Vagina (tissue), 2 donors: Measurements from ENCODE around the gene UBE2R2. TPM values are rescaled to one million over a fixed set of nuclear protein-coding genes. Genes with fewer than 3 reads are reported as not detected.

ENCODE experiments used
- DNase-seq, 2 donors: peaks; one replicate each; pipeline ENCODE4 v3.0.0-alpha.2; 2017; ENCODE audit errors: extremely low spot score in 2 of 2
- H3K27ac ChIP-seq: fragments of 200-600 bp; sonication (generic); one replicate; pipeline ENCODE4 v1.5.1; 2019
- H3K27me3 ChIP-seq: fragments of 200-600 bp; sonication (generic); one replicate; pipeline ENCODE4 v1.5.1; 2019
- H3K36me3 ChIP-seq, 2 donors: fragments of 200-600 bp; sonication (generic); one replicate each; pipeline ENCODE4 v1.5.1; 2017 to 2019
- H3K4me1 ChIP-seq: fragments of 200-600 bp; sonication (generic); one replicate; pipeline ENCODE4 v1.5.1; 2019
- H3K4me3 ChIP-seq, 2 donors: fragments of 200-600 bp; sonication (generic); 1 replicate in 1 of 2; 2 replicates in 1 of 2; pipeline ENCODE4 v1.5.1; 2016 to 2019
- H3K9me3 ChIP-seq: fragments of 200-600 bp; sonication (generic); one replicate; pipeline ENCODE4 v1.5.1; 2019
- CTCF ChIP-seq, 3 experiments: fragments of 450-650 bp in 2 of 3; fragments of 200-600 bp in 1 of 3; sonication (generic) in 1 of 3; IDR thresholded peaks; one replicate each; pipeline ENCODE4 v1.5.1; 2017 to 2019; ENCODE audit warnings: antibody characterized with exemption in 3 of 3, mild to moderate bottlenecking in 2 of 3, moderate library complexity in 2 of 3
- POLR2A ChIP-seq, 2 donors: fragments of 450-650 bp; IDR thresholded peaks; one replicate each; pipeline ENCODE4 v1.6.1; 2017; ENCODE audit warnings: antibody characterized with exemption in 2 of 2, mild to moderate bottlenecking in 2 of 2, moderate library complexity in 2 of 2
- POLR2AphosphoS5 ChIP-seq, 2 donors: sonication (generic); formaldehyde crosslinking; IDR thresholded peaks; one replicate each; pipeline ENCODE4 v1.9.0; 2017; ENCODE audit warnings: antibody characterized with exemption in 2 of 2, mild to moderate bottlenecking in 2 of 2, low read depth in 1 of 2; ENCODE audit not compliant: insufficient read depth in 1 of 2
- intact Hi-C: fragments of 100-400 bp; cut with DNase I; formaldehyde crosslinking; loops from one replicate; pipeline ENCODE4 v1.15.1; 2023
- total RNA-seq: library from RNA; depleted of rRNA; stranded (reverse); fragments of >200 nt; gene quantifications from one replicate; pipeline ENCODE4 v1.2.3, GENCODE V29; 2016

Gene UBE2R2
- total RNA-seq, 1 donor from 2014 or later = 20.4 TPM

GRCh38 chr9:33850677-33851076 lies 33.7 kb downstream of the UBE2R2 start:
- H3K4me3 ChIP-seq = no peak overlapping the region
- no peaks in the 10 kb centered on the region for H3K36me3 ChIP-seq
- H3K4me1 ChIP-seq = peaks cover 55% of the 10 kb centered on the region
- intact Hi-C loops = loop anchor here (5.0 kb wide), 1 partner anchor 33 kb away; the partner anchor contains the start of gene UBE2R2
- no peaks in the 10 kb centered on the region for H3K27me3 ChIP-seq
- no peaks in the 10 kb centered on the region for H3K9me3 ChIP-seq
- DNase-seq = no peak
- H3K27ac ChIP-seq = no peak overlapping the region
- no peak for TF ChIP-seq POLR2AphosphoS5 (IDR thresholded peaks at IDR 0.05; ENCODE audit: insufficient read depth in 1 of 2, low read depth in 1 of 2)
- no peak for TF ChIP-seq CTCF (IDR thresholded peaks at IDR 0.05)
- no peak for TF ChIP-seq POLR2A (IDR thresholded peaks at IDR 0.05)

DNA sequence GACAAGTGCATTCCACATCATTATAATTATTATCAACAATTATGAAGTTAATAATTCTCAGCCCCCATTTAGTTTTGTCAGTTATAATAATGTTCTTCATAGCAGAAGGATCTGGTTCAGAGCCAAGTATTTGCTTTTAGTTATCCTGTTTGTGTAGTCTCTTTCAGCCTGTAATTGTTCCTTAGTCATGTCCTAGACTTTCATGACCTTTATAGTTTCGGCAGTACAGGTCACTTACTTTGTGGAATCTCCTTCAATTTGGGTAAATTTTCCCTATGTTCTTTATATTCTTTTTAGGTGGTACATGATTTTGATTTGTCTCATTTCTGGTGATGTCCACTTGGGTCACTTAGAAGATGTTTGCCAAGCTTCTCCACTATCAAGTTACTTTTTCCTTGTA lies 34.3 kb downstream of the UBE2R2 start:
- H3K9me3 ChIP-seq = no peaks in the 10 kb centered on the region
- H3K36me3 ChIP-seq = no peaks in the 10 kb centered on the region
- H3K4me3 ChIP-seq = no peak overlapping the region
- H3K27ac ChIP-seq = no peak overlapping the region
- intact Hi-C loops = loop anchor here (5.0 kb wide), 1 partner anchor 34 kb away; the partner anchor contains the start of gene UBE2R2
- no peak for DNase-seq
- peaks cover 59% of the 10 kb centered on the region for H3K4me1 ChIP-seq
- no peaks in the 10 kb centered on the region for H3K27me3 ChIP-seq
- TF ChIP-seq POLR2AphosphoS5 (IDR thresholded peaks at IDR 0.05; ENCODE audit: insufficient read depth in 1 of 2, low read depth in 1 of 2) (no peak), POLR2A (IDR thresholded peaks at IDR 0.05) (no peak), CTCF (IDR thresholded peaks at IDR 0.05) (no peak)

DNA sequence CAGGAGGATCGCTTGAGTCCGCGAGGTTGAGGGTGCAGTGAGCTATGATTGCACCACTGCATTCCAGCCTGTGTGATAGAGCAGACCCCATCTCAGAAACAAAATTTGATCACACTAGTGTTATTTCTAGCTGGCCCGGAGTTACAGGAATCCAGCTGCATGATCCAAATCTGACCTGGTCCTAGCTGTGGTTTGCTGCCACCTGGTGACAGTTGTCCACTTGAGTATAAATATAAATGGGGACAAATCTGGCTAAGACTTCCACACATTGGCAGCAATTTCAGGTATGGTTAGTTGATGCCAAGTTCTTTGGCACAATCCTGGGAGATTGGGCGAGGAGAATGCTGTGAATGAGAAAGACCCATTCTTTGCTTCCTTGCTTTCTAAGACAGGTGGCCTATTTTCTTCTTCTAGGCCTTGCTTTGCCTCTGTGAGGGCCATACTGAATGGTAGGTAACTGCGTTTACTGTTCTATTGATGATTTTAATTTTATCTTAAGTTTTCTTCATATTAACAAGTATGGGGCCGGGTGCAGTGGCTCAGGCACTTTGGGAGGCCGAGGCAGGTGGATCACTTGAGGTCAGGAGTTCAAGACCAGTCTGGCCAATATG lies 35.4 kb downstream of the UBE2R2 start:
- Histone ChIP-seq H3K4me1 (peaks cover 62% of the 10 kb centered on the region), H3K27me3 (no peaks in the 10 kb centered on the region), H3K36me3 (no peaks in the 10 kb centered on the region), H3K4me3 (no peak overlapping the region), H3K27ac (peak overlapping the region; percentile 20), H3K9me3 (no peaks in the 10 kb centered on the region)
- intact Hi-C loops = loop anchor here (5.0 kb wide), 1 partner anchor 35 kb away; the partner anchor contains the start of gene UBE2R2
- TF ChIP-seq POLR2A (IDR thresholded peaks at IDR 0.05) (no peak), POLR2AphosphoS5 (IDR thresholded peaks at IDR 0.05; ENCODE audit: insufficient read depth in 1 of 2, low read depth in 1 of 2) (no peak), CTCF (IDR thresholded peaks at IDR 0.05) (peak; percentile 22 to 59 (median 47))
- no peak for DNase-seq

DNA sequence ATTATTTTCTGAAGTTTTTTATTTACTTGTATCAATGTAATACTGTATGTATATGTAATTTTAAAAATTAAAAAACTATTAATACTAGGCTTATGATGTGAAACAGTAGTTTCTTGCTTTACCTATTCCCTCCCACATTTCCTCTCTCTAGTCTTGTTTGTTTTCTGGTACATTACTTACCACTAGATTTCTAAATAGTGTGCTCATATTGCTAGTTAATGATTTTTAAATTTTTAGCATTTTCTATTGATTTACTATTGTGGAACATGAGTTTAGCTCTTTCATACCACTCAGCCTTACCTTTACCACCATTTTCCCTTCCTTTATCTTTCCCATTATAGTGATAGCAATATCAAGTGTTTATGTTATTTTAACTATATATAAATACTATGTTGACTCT lies 39.3 kb downstream of the UBE2R2 start:
- Histone ChIP-seq H3K4me3 (no peak overlapping the region), H3K36me3 (no peaks in the 10 kb centered on the region), H3K9me3 (no peaks in the 10 kb centered on the region), H3K27me3 (no peaks in the 10 kb centered on the region), H3K4me1 (peaks cover 61% of the 10 kb centered on the region), H3K27ac (no peak overlapping the region)
- no peak for DNase-seq
- no peak for TF ChIP-seq POLR2AphosphoS5 (IDR thresholded peaks at IDR 0.05; ENCODE audit: insufficient read depth in 1 of 2, low read depth in 1 of 2)
- TF ChIP-seq POLR2A (IDR thresholded peaks at IDR 0.05) = no peak
- no peak for TF ChIP-seq CTCF (IDR thresholded peaks at IDR 0.05)
- intact Hi-C loops = no loop called here

GRCh38 chr9:33858423-33858822 lies 41.5 kb downstream of the UBE2R2 start:
- no peaks in the 10 kb centered on the region for H3K27me3 ChIP-seq
- TF ChIP-seq CTCF (IDR thresholded peaks at IDR 0.05) (no peak), POLR2A (IDR thresholded peaks at IDR 0.05) (no peak), POLR2AphosphoS5 (IDR thresholded peaks at IDR 0.05; ENCODE audit: insufficient read depth in 1 of 2, low read depth in 1 of 2) (no peak)
- H3K4me1 ChIP-seq = peaks cover 58% of the 10 kb centered on the region
- no peak overlapping the region for H3K27ac ChIP-seq
- no peaks in the 10 kb centered on the region for H3K36me3 ChIP-seq
- intact Hi-C loops = no loop called here
- H3K9me3 ChIP-seq = no peaks in the 10 kb centered on the region
- no peak overlapping the region for H3K4me3 ChIP-seq
- no peak for DNase-seq
